Measurements from ENCODE around the gene RASAL2. TPM values are rescaled to one million over a fixed set of nuclear protein-coding genes. Genes with fewer than 3 reads are reported as not detected.
A peak's percentile ranks its signal among the peaks of the same experiment; 100 is the strongest.
"Not testable (repeated sequence)": the region's sequence is repeated elsewhere in the genome, so short reads cannot be mapped to it uniquely, and the experiment has no call there.

Gene RASAL2
- polyA plus RNA-seq, 1 donor: 17.0 TPM

GRCh38 chr1:178337091-178337706 lies 243.3 kb downstream of the RASAL2 start:
- no peaks in the 10 kb centered on the region for H3K4me1 ChIP-seq (ENCODE audit: control insufficient read depth, insufficient read depth, low read length)
- H3K9me3 ChIP-seq (ENCODE audit: control insufficient read depth, low read depth, low read length): no peaks in the 10 kb centered on the region
- no peak for DNase-seq

GRCh38 chr1:178339834-178340233 lies 245.9 kb downstream of the RASAL2 start:
- no peak for DNase-seq
- Histone ChIP-seq H3K27ac (ENCODE audit: low read length) (no peak overlapping the region), H3K27me3 (ENCODE audit: control insufficient read depth, insufficient read depth, low read length) (no peaks in the 10 kb centered on the region), H3K4me3 (ENCODE audit: low read length) (no peak overlapping the region), H3K9me3 (ENCODE audit: control insufficient read depth, low read depth, low read length) (no peaks in the 10 kb centered on the region), H3K36me3 (ENCODE audit: control insufficient read depth, insufficient read depth, low read length) (no peaks in the 10 kb centered on the region), H3K4me1 (ENCODE audit: control insufficient read depth, insufficient read depth, low read length) (peaks cover 7% of the 10 kb centered on the region)
- 60% methylated on average over 1 of the region's 1 CpG for WGBS (ENCODE audit: insufficient coverage, low lambda C conversion rate)

More at GRCh38 chr1:178337091-178337706, 243.3 kb downstream of the RASAL2 start:
- no peak overlapping the region for H3K4me3 ChIP-seq (ENCODE audit: low read length)
- H3K36me3 ChIP-seq (ENCODE audit: control insufficient read depth, insufficient read depth, low read length): no peaks in the 10 kb centered on the region
- no peak overlapping the region for H3K27ac ChIP-seq (ENCODE audit: low read length)
- H3K27me3 ChIP-seq (ENCODE audit: control insufficient read depth, insufficient read depth, low read length): no peaks in the 10 kb centered on the region

GRCh38 chr1:178341261-178341956 lies 247.5 kb downstream of the RASAL2 start:
- WGBS (ENCODE audit: insufficient coverage, low lambda C conversion rate): 0% methylated on average over 2 of the region's 10 CpGs
- Histone ChIP-seq H3K4me1 (ENCODE audit: control insufficient read depth, insufficient read depth, low read length) (peaks cover 7% of the 10 kb centered on the region), H3K27ac (ENCODE audit: low read length) (peak overlapping the region; percentile 7)

GRCh38 chr1:178342745-178343144 lies 248.8 kb downstream of the RASAL2 start:
- Histone ChIP-seq H3K27me3 (ENCODE audit: control insufficient read depth, insufficient read depth, low read length) (no peaks in the 10 kb centered on the region), H3K36me3 (ENCODE audit: control insufficient read depth, insufficient read depth, low read length) (no peaks in the 10 kb centered on the region), H3K9me3 (ENCODE audit: control insufficient read depth, low read depth, low read length) (no peaks in the 10 kb centered on the region), H3K4me1 (ENCODE audit: control insufficient read depth, insufficient read depth, low read length) (peaks cover 7% of the 10 kb centered on the region), H3K4me3 (ENCODE audit: low read length) (no peak overlapping the region), H3K27ac (ENCODE audit: low read length) (no peak overlapping the region)
- DNase-seq: no peak
- WGBS (ENCODE audit: insufficient coverage, low lambda C conversion rate): no CpG with 5 or more reads among the region's 2 CpGs

More at GRCh38 chr1:178341261-178341956, 247.5 kb downstream of the RASAL2 start:
- no peaks in the 10 kb centered on the region for H3K27me3 ChIP-seq (ENCODE audit: control insufficient read depth, insufficient read depth, low read length)
- no peaks in the 10 kb centered on the region for H3K36me3 ChIP-seq (ENCODE audit: control insufficient read depth, insufficient read depth, low read length)
- H3K4me3 ChIP-seq (ENCODE audit: low read length): peak overlapping the region; percentile 22
- peak in 1 of 2 donors; percentile 55 for DNase-seq
- H3K9me3 ChIP-seq (ENCODE audit: control insufficient read depth, low read depth, low read length): no peaks in the 10 kb centered on the region

- DNase-seq: peak; percentile 12 to 56
- H3K27ac ChIP-seq (ENCODE audit: low read length): no peak overlapping the region
- WGBS (ENCODE audit: insufficient coverage, low lambda C conversion rate): 0% methylated on average over 1 of the region's 5 CpGs
Measured at GRCh38 chr1:178344513-178345091, 250.7 kb downstream of the RASAL2 start.

GRCh38 chr1:178345238-178345637 lies 251.3 kb downstream of the RASAL2 start:
- 60% methylated on average over 2 of the region's 4 CpGs for WGBS (ENCODE audit: insufficient coverage, low lambda C conversion rate)
- peaks cover 7% of the 10 kb centered on the region for H3K4me1 ChIP-seq (ENCODE audit: control insufficient read depth, insufficient read depth, low read length)
- H3K9me3 ChIP-seq (ENCODE audit: control insufficient read depth, low read depth, low read length): no peaks in the 10 kb centered on the region
- no peak overlapping the region for H3K4me3 ChIP-seq (ENCODE audit: low read length)
- H3K27me3 ChIP-seq (ENCODE audit: control insufficient read depth, insufficient read depth, low read length): no peaks in the 10 kb centered on the region
- H3K36me3 ChIP-seq (ENCODE audit: control insufficient read depth, insufficient read depth, low read length): no peaks in the 10 kb centered on the region
- H3K27ac ChIP-seq (ENCODE audit: low read length): no peak overlapping the region
- DNase-seq: peak; percentile 12 to 28

More at GRCh38 chr1:178344513-178345091, 250.7 kb downstream of the RASAL2 start:
- Histone ChIP-seq H3K36me3 (ENCODE audit: control insufficient read depth, insufficient read depth, low read length) (no peaks in the 10 kb centered on the region), H3K4me1 (ENCODE audit: control insufficient read depth, insufficient read depth, low read length) (peaks cover 7% of the 10 kb centered on the region), H3K27me3 (ENCODE audit: control insufficient read depth, insufficient read depth, low read length) (no peaks in the 10 kb centered on the region), H3K4me3 (ENCODE audit: low read length) (no peak overlapping the region), H3K9me3 (ENCODE audit: control insufficient read depth, low read depth, low read length) (no peaks in the 10 kb centered on the region)

- Histone ChIP-seq H3K4me3 (ENCODE audit: low read length) (no peak overlapping the region), H3K9me3 (ENCODE audit: control insufficient read depth, low read depth, low read length) (no peaks in the 10 kb centered on the region), H3K27ac (ENCODE audit: low read length) (no peak overlapping the region), H3K36me3 (ENCODE audit: control insufficient read depth, insufficient read depth, low read length) (no peaks in the 10 kb centered on the region), H3K4me1 (ENCODE audit: control insufficient read depth, insufficient read depth, low read length) (peaks cover 7% of the 10 kb centered on the region), H3K27me3 (ENCODE audit: control insufficient read depth, insufficient read depth, low read length) (no peaks in the 10 kb centered on the region)
- no peak for DNase-seq
- 0% methylated on average over 1 of the region's 1 CpG for whole genome bisulfite sequencing (ENCODE audit: insufficient coverage, low lambda C conversion rate)
Measured at GRCh38 chr1:178345807-178346206, 251.9 kb downstream of the RASAL2 start.

GRCh38 chr1:178349801-178350200 lies 255.9 kb downstream of the RASAL2 start:
- H3K4me3 ChIP-seq (ENCODE audit: low read length): no peak overlapping the region
- H3K9me3 ChIP-seq (ENCODE audit: control insufficient read depth, low read depth, low read length): peaks cover 4% of the 10 kb centered on the region
- H3K36me3 ChIP-seq (ENCODE audit: control insufficient read depth, insufficient read depth, low read length): no peaks in the 10 kb centered on the region
- H3K4me1 ChIP-seq (ENCODE audit: control insufficient read depth, insufficient read depth, low read length): no peaks in the 10 kb centered on the region
- H3K27me3 ChIP-seq (ENCODE audit: control insufficient read depth, insufficient read depth, low read length): no peaks in the 10 kb centered on the region
- DNase-seq: no peak
- no peak overlapping the region for H3K27ac ChIP-seq (ENCODE audit: low read length)
- WGBS (ENCODE audit: insufficient coverage, low lambda C conversion rate): 40% methylated on average over 3 of the region's 3 CpGs

- not testable (repeated sequence) for H3K9me3 ChIP-seq (ENCODE audit: control insufficient read depth, low read depth, low read length); DNase-seq
- WGBS (ENCODE audit: insufficient coverage, low lambda C conversion rate): no CpG with 5 or more reads among the region's 1 CpG
Measured at GRCh38 chr1:178351911-178352310, 258.0 kb downstream of the RASAL2 start.

GRCh38 chr1:178352790-178353416 lies 259.0 kb downstream of the RASAL2 start:
- peaks cover 4% of the 10 kb centered on the region for H3K9me3 ChIP-seq (ENCODE audit: control insufficient read depth, low read depth, low read length)
- H3K27me3 ChIP-seq (ENCODE audit: control insufficient read depth, insufficient read depth, low read length): no peaks in the 10 kb centered on the region
- H3K27ac ChIP-seq (ENCODE audit: low read length): no peak overlapping the region
- no peaks in the 10 kb centered on the region for H3K4me1 ChIP-seq (ENCODE audit: control insufficient read depth, insufficient read depth, low read length)
- no peak overlapping the region for H3K4me3 ChIP-seq (ENCODE audit: low read length)
- DNase-seq: no peak
- H3K36me3 ChIP-seq (ENCODE audit: control insufficient read depth, insufficient read depth, low read length): no peaks in the 10 kb centered on the region
- 90% methylated on average over 2 of the region's 4 CpGs for WGBS (ENCODE audit: insufficient coverage, low lambda C conversion rate)

More at GRCh38 chr1:178351911-178352310, 258.0 kb downstream of the RASAL2 start:
- not testable (repeated sequence) for H3K27ac ChIP-seq (ENCODE audit: low read length); H3K4me3 ChIP-seq (ENCODE audit: low read length); H3K4me1 ChIP-seq (ENCODE audit: control insufficient read depth, insufficient read depth, low read length); H3K27me3 ChIP-seq (ENCODE audit: control insufficient read depth, insufficient read depth, low read length); H3K36me3 ChIP-seq (ENCODE audit: control insufficient read depth, insufficient read depth, low read length)
